Stomach smooth muscle (tissue), 2 donors: ENCODE data around the gene EIF2B5.
A peak's percentile ranks its signal among the peaks of the same experiment; 100 is the strongest.

Experiments
- H3K27ac ChIP-seq: one replicate; pipeline ENCODE4 v1.7.0; 2013; ENCODE audit warnings: mild to moderate bottlenecking, low read length, inconsistent platforms
- H3K27me3 ChIP-seq, 2 donors: one replicate each; pipeline ENCODE4 v1.7.0; 2013; ENCODE audit warnings: low read length in 2 of 2; ENCODE audit not compliant: insufficient read depth in 2 of 2, control insufficient read depth in 1 of 2
- H3K36me3 ChIP-seq, 2 donors: one replicate each; pipeline ENCODE4 v1.7.0; 2013; ENCODE audit warnings: low read length in 2 of 2; ENCODE audit not compliant: control insufficient read depth in 2 of 2, insufficient read depth in 2 of 2
- H3K4me1 ChIP-seq: one replicate; pipeline ENCODE4 v1.7.0; 2013; ENCODE audit warnings: low read length; ENCODE audit not compliant: control insufficient read depth, insufficient read depth
- H3K4me3 ChIP-seq, 2 donors: one replicate each; pipeline ENCODE4 v1.7.0; 2013; ENCODE audit warnings: low read length in 2 of 2
- H3K9ac ChIP-seq, 2 donors: one replicate each; pipeline ENCODE4 v1.7.0; 2013; ENCODE audit warnings: low read length in 2 of 2, mild to moderate bottlenecking in 1 of 2
- H3K9me3 ChIP-seq, 2 donors: one replicate each; pipeline ENCODE4 v1.7.0; 2013; ENCODE audit warnings: low read length in 2 of 2; ENCODE audit not compliant: control insufficient read depth in 2 of 2
- donor health status: healthy.
- donor health status: Pancreatic carcinoma.

The EIF2B5 gene

DNA sequence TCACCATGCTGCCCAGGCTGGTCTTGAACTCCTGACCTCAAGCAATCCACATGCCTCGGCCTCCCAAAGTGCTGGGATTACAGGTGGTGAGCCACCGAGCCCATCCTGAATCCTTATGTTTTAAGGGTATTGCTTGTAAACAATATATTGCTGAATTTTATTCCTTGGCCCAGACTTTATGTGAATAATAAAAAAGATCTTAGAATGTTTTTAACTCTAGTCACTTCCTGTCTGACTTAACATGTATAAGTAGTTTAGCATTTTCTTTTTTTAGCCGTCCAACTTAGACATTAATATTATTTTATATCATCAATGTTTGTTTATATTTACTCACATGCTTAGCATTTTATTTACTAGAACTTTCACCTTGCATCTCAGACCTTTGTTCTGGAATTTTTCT, 9.2 kb upstream of the EIF2B5 start:
- H3K9me3 ChIP-seq, result no peaks in the 10 kb centered on the region
- H3K27me3 ChIP-seq, result no peaks in the 10 kb centered on the region
- H3K27ac ChIP-seq, result no peak overlapping the region
- H3K9ac ChIP-seq, result no peak overlapping the region
- no peaks in the 10 kb centered on the region for H3K4me1 ChIP-seq
- H3K36me3 ChIP-seq, result no peaks in the 10 kb centered on the region
- H3K4me3 ChIP-seq, result no peak overlapping the region

DNA sequence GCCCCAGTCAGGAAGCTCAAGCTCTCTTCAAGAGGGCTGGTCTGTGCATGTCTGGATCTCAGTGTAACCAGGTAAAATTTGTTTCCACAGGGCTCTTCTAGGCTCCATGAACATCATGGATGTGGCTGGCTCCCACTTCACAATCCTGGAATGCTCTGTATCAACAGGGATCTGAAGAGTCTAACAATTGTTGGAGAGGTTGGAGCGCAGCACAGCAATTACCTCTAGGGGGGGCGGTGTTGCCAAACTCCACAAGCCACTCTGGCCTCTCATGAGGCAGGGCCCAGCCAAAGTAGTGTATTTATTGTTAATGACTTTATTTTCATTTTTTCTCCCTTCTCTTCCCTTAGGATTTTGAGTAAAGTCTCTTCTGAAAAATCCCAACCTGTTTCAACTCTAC, 6.1 kb upstream of the EIF2B5 start:
- Histone ChIP-seq H3K4me3 (no peak overlapping the region), H3K36me3 (no peaks in the 10 kb centered on the region), H3K27me3 (no peaks in the 10 kb centered on the region), H3K27ac (no peak overlapping the region), H3K9me3 (no peaks in the 10 kb centered on the region), H3K9ac (no peak overlapping the region), H3K4me1 (peaks cover 6% of the 10 kb centered on the region)

DNA sequence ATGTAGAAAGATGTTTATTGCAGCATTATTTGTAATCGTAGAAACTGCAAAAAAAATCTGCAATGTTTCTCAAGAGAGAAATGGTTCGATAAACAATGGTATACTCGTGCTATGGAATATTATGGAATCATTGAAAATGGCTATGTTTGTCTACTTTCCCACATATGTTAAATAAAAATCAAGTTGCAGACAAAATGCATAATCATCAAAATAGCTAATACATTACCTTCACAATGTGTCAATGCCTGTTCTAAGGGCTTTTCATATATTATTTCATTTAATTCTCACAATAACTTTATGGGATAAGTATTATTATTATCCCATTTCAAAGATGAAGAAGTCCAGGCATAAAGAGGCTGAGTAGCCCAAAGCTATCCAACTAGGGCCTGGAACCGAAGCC, 2.2 kb upstream of the EIF2B5 start:
- Histone ChIP-seq H3K4me1 (peaks cover 28% of the 10 kb centered on the region), H3K9me3 (no peaks in the 10 kb centered on the region), H3K27me3 (no peaks in the 10 kb centered on the region), H3K9ac (no peak overlapping the region), H3K4me3 (no peak overlapping the region), H3K27ac (no peak overlapping the region), H3K36me3 (peaks cover 0 to 2% of the 10 kb centered on the region in 2 donors)

DNA sequence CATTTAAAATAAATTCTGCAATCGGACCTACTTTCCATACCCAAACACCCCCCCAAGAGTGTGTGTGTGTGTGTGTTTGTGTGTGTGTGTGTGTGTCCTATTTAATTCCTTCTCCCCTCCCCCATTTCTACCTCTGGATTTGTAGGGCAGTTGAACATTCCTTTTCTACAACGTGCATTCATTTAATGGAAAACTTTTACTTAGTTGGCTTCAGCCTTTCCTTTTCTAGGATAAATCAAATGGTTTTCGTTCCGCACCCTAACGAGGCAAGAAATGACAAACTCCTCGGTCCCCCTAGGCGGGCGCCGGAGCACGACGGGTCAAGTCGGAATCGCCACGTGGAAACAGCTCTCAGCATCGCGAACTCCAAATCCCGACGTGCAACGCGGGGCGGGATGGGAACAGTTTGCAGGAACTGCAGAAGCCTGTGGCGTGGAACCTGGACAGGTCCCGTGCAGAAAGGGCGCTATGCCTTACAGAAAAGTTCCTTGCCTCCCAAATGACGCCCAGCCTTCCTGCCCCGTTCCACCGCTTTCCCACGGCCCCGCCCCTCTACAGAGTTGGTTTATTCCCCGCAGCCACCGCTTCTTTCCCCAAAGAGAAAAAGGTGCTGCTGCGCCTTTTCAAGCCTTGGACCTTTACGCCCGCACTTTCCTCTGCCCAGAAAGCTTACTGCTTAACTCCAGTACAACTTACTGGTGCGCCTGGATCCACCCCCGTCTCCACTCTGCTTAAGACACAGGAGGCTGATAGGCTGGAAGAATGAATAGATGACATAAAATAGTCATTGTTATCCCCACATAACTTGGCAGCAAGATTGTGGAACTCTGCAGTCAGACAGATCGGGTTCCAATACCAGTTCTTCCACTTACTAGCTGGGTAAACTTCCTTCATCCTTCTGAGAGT, 1.1 kb upstream of the EIF2B5 start:
- H3K9ac ChIP-seq, result peak overlapping the region; percentile 88 to 98
- peak overlapping the region; percentile 79 for H3K27ac ChIP-seq
- peak overlapping the region; percentile 93 to 99 for H3K4me3 ChIP-seq
- peaks cover 28% of the 10 kb centered on the region for H3K4me1 ChIP-seq
- no peaks in the 10 kb centered on the region for H3K9me3 ChIP-seq
- H3K27me3 ChIP-seq, result no peaks in the 10 kb centered on the region
- H3K36me3 ChIP-seq, result peaks cover 0 to 3% of the 10 kb centered on the region in 2 donors

DNA sequence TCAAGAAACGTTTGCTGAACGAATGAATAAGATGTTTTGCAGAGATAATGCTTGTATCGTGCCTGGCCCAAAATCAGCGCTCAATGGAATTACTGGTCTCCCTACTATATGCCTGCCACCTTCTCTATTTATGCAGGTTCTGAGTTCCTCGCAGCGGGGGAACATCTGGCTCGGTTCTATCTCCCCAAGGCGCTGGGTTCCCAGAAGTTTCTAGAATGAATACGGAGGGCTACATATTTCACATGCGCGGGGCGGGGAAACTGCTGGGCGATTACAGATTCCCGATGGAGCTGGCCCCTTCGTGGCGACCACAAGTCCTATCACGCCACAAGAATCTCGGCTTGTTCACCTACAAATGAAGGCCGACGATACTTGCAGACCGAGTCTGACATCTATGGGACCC, 411 bp upstream of the EIF2B5 start:
- peak overlapping the region; percentile 79 for H3K27ac ChIP-seq

DNA sequence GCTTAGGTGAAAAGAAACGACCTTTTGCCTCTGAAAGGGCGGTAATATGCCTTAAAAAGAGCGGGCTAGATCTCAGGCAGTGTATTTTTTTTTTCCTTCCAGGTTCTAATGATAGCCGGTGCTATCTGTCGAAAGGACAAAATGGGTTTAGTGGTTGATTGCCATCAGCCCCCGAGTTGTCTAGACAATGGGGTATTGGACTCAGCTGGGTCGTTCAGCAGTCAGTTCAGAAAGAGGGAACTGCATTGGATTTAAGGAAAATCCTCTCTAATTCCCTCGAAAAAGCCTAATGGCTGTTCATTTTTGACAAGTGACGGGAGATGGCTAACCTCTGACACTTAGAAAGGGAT, 728 bp downstream of the EIF2B5 start:
- Histone ChIP-seq H3K9ac (peak overlapping the region; percentile 88 to 98), H3K27ac (peak overlapping the region; percentile 79), H3K4me1 (peaks cover 28% of the 10 kb centered on the region), H3K36me3 (peaks cover 9 to 11% of the 10 kb centered on the region in 2 donors), H3K4me3 (peak overlapping the region; percentile 93 to 99), H3K9me3 (no peaks in the 10 kb centered on the region), H3K27me3 (no peaks in the 10 kb centered on the region)

More for the DNA sequence above, 411 bp upstream of the EIF2B5 start:
- Histone ChIP-seq H3K9ac (peak overlapping the region; percentile 88 to 98), H3K36me3 (peaks cover 0 to 5% of the 10 kb centered on the region in 2 donors), H3K4me3 (peak overlapping the region; percentile 93 to 99), H3K9me3 (no peaks in the 10 kb centered on the region), H3K27me3 (no peaks in the 10 kb centered on the region), H3K4me1 (peaks cover 28% of the 10 kb centered on the region)

DNA sequence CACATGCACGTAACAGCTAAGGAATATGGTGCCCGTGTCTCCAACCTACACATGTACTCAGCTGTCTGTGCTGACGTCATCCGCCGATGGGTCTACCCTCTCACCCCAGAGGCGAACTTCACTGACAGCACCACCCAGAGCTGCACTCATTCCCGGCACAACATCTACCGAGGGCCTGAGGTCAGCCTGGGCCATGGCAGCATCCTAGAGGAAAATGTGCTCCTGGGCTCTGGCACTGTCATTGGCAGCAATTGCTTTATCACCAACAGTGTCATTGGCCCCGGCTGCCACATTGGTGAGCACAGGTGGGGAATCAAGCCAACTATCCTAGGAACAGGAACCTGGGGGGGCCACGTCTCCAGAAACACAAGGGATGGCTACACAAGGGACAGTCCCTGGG, 5.3 kb downstream of the EIF2B5 start:
- H3K4me1 ChIP-seq, result peaks cover 21% of the 10 kb centered on the region
- H3K4me3 ChIP-seq, result no peak overlapping the region
- H3K9me3 ChIP-seq, result no peaks in the 10 kb centered on the region
- no peaks in the 10 kb centered on the region for H3K27me3 ChIP-seq
- peaks cover 49 to 51% of the 10 kb centered on the region in 2 donors for H3K36me3 ChIP-seq
- H3K9ac ChIP-seq, result no peak overlapping the region
- H3K27ac ChIP-seq, result no peak overlapping the region

DNA sequence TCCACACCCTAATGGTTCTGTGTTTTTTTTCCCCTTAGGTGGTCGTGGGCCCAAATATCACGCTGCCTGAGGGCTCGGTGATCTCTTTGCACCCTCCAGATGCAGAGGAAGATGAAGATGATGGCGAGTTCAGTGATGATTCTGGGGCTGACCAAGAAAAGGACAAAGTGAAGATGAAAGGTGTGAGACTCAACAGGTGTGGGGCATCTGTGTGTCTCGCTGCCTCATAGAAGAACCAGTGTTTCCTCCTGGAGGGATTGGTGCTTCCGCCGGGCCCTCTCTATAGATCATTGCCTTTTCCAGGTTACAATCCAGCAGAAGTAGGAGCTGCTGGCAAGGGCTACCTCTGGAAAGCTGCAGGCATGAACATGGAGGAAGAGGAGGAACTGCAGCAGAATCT, 7.0 kb downstream of the EIF2B5 start:
- H3K27ac ChIP-seq, result no peak overlapping the region
- no peak overlapping the region for H3K4me3 ChIP-seq
- no peaks in the 10 kb centered on the region for H3K9me3 ChIP-seq
- peaks cover 7% of the 10 kb centered on the region for H3K4me1 ChIP-seq
- no peak overlapping the region for H3K9ac ChIP-seq
- H3K36me3 ChIP-seq, result peaks cover 52 to 56% of the 10 kb centered on the region in 2 donors
- no peaks in the 10 kb centered on the region for H3K27me3 ChIP-seq

DNA sequence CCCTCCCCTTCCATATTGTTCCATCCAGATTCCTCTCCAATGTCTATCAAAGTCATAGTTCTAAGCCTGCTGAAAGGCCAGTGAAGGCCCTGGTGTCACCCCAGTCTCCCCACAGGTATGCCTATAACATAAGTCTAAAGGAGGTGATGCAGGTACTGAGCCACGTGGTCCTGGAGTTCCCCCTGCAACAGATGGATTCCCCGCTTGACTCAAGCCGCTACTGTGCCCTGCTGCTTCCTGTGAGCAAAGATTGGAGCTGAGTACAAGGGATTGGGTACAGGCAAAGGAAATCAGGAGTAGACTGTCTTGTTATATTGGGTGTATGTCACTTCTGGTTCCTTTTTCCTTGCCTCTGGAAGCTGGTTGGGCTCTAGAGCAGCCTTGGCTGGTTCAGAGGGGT, 8.2 kb downstream of the EIF2B5 start:
- no peak overlapping the region for H3K9ac ChIP-seq
- H3K36me3 ChIP-seq, result peaks cover 52 to 55% of the 10 kb centered on the region in 2 donors
- no peak overlapping the region for H3K27ac ChIP-seq
- H3K4me3 ChIP-seq, result no peak overlapping the region
- no peaks in the 10 kb centered on the region for H3K9me3 ChIP-seq
- H3K4me1 ChIP-seq, result peaks cover 4% of the 10 kb centered on the region
- H3K27me3 ChIP-seq, result no peaks in the 10 kb centered on the region

DNA sequence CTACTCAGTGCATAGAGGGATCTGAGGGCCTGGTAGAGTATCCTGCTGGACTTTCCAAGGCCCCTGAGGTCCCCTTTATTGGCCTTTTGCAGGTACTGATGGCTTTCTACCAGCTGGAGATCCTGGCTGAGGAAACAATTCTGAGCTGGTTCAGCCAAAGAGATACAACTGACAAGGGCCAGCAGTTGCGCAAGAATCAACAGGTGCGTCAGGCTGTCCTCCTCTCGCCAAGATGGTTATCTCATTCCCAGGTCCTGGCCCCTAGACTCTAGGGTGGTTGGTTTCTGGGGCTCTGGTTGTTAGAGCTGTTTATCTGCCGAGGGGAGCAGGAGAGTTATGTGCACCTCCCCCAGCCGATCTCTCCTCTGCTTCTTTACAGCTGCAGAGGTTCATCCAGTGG, 9.3 kb downstream of the EIF2B5 start:
- Histone ChIP-seq H3K9ac (no peak overlapping the region), H3K4me3 (no peak overlapping the region), H3K9me3 (no peaks in the 10 kb centered on the region), H3K27ac (no peak overlapping the region), H3K36me3 (peaks cover 52% of the 10 kb centered on the region in 2 donors), H3K4me1 (peaks cover 4% of the 10 kb centered on the region), H3K27me3 (no peaks in the 10 kb centered on the region)

DNA sequence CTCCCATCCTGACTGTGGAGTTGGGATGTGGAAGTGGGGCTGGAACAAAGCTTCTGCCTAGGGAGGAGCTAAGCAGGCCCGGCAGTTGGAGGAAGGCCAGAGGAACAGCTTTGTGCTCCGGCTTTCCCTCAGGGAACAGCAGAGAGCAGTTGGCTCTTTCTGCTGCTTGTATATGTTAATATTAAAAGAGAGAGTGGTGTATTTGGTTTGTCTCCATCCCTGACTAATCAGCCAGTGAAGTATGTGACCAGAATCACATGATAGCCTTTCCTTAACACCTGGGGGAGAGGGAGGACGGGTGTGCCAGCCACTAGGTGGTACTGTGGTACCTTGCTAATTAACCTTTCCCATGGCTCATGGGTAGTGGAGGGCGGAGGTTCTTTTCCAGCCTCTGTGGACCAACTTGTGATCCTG, 10.0 kb downstream of the EIF2B5 start:
- H3K27me3 ChIP-seq, result no peaks in the 10 kb centered on the region
- H3K36me3 ChIP-seq, result peaks cover 51 to 53% of the 10 kb centered on the region in 2 donors
- H3K9me3 ChIP-seq, result no peaks in the 10 kb centered on the region
- no peak overlapping the region for H3K4me3 ChIP-seq
- peaks cover 4% of the 10 kb centered on the region for H3K4me1 ChIP-seq
- peak overlapping the region in 1 of 2 donors; percentile 36 for H3K9ac ChIP-seq
- H3K27ac ChIP-seq, result no peak overlapping the region
